NCI-H510A treated with DMSO at 0.1 percent for 48 hours (cell line): ENCODE measurements around the gene DEXI.
"Not testable (repeated sequence)": the region's sequence is repeated elsewhere in the genome, so short reads cannot be mapped to it uniquely, and the experiment has no call there.

Source experiments
- DNase-seq: peaks from one replicate; lab custom pipeline; 2025; lab: John Stamatoyannopoulos, UW

Gene DEXI

GRCh38 chr16:10968498-10968897, 26.2 kb upstream of the DEXI start:
- DNase-seq: no peak

- no peak for DNase-seq
Measured at GRCh38 chr16:10967986-10968385, 25.7 kb upstream of the DEXI start.

GRCh38 chr16:10966559-10966958, 24.3 kb upstream of the DEXI start:
- DNase-seq: not testable (repeated sequence)

- no peak for DNase-seq
Measured at GRCh38 chr16:10966129-10966528, 23.9 kb upstream of the DEXI start.

GRCh38 chr16:10965440-10966061, 23.3 kb upstream of the DEXI start:
- no peak for DNase-seq

GRCh38 chr16:10964891-10965326, 22.6 kb upstream of the DEXI start:
- no peak for DNase-seq

- DNase-seq: peak; percentile 79
Measured at GRCh38 chr16:10964039-10964890, 22.0 kb upstream of the DEXI start.

GRCh38 chr16:10961231-10961630, 19.0 kb upstream of the DEXI start:
- no peak for DNase-seq

- DNase-seq: no peak
Measured at GRCh38 chr16:10959161-10959560, 16.9 kb upstream of the DEXI start.

- no peak for DNase-seq
Measured at GRCh38 chr16:10957771-10958482, 15.7 kb upstream of the DEXI start.

GRCh38 chr16:10954903-10955302, 12.6 kb upstream of the DEXI start:
- no peak for DNase-seq

- DNase-seq: no peak
Measured at GRCh38 chr16:10951026-10951425, 8.8 kb upstream of the DEXI start.

GRCh38 chr16:10950393-10950792, 8.1 kb upstream of the DEXI start:
- DNase-seq: no peak

- DNase-seq: no peak
Measured at GRCh38 chr16:10949424-10949970, 7.2 kb upstream of the DEXI start.

GRCh38 chr16:10947211-10947787, 5.0 kb upstream of the DEXI start:
- no peak for DNase-seq

GRCh38 chr16:10946308-10946707, 4.0 kb upstream of the DEXI start:
- DNase-seq: no peak

- DNase-seq: no peak
Measured at GRCh38 chr16:10945065-10945787, 3.0 kb upstream of the DEXI start.

- peak; percentile 68 for DNase-seq
Measured at GRCh38 chr16:10944249-10945064, 2.2 kb upstream of the DEXI start, which contains the start of gene CLEC16A. CLEC16A (plus strand) TSS chr16:10944564; CDS start chr16:10944718, 154 bp downstream.

- no peak for DNase-seq
Measured at GRCh38 chr16:10943064-10943353, 741 bp upstream of the DEXI start.

GRCh38 chr16:10941935-10942351, 325 bp downstream of the DEXI start:
- DNase-seq: not testable (repeated sequence)
